ENCODE measurements around the gene CYBA. TPM values are rescaled to one million over a fixed set of nuclear protein-coding genes. Genes with fewer than 3 reads are reported as not detected.

Gene CYBA
- total and polyA plus RNA-seq, 9 of the 15 experiments (the other 6 are each of a cell fraction or from before 2014, with no cell fraction given), result 0.34 to 683 (median 93.0) TPM

GRCh38 chr16:88599825-88600538 lies 50.9 kb downstream of the CYBA start:
- POLR2A ChIA-PET, result interaction anchor here (1.0 kb wide), 1 partner anchor 17 kb away, joined by 3 read pairs; no protein-coding TSS in a partner anchor
- Histone ChIP-seq H3K79me2 (ENCODE audit: control insufficient read depth, insufficient read depth, low read length) (peaks cover 3% of the 10 kb centered on the region; the same call in 1 of the 3 replicates), H2AFZ (ENCODE audit: low read depth, low read length) (no peak overlapping the region), H3K27ac (ENCODE audit: extremely low read depth, low read depth, low read length) (no peak overlapping the region), H3K9ac (ENCODE audit: insufficient read depth in 1 of 2, low read depth in 2 of 2, low read length in 2 of 2) (peak overlapping the region in 1 of 2 experiments; percentile 14; a peak in 1 of 4 replicates), H4K20me1 (replicated peaks; ENCODE audit: control insufficient read depth, insufficient read depth, low read length) (no peaks in the 10 kb centered on the region), H3K36me3 (ENCODE audit: control insufficient read depth, insufficient read depth, low read length) (peaks cover 77% of the 10 kb centered on the region), H3K27me3 (ENCODE audit: control insufficient read depth in 2 of 2, insufficient read depth in 2 of 2, low read length in 2 of 2) (no peaks in the 10 kb centered on the region), H3K9me1 (ENCODE audit: control insufficient read depth, insufficient read depth, low read length) (no peaks in the 10 kb centered on the region), H3K4me1 (replicated peaks in 1 of 2; ENCODE audit: control insufficient read depth in 2 of 2, insufficient read depth in 2 of 2, low read length in 2 of 2) (peaks cover 0 to 6% of the 10 kb centered on the region in 2 experiments; a peak in 1 of 5 replicates), H3K4me2 (ENCODE audit: insufficient read depth, low read length) (no peak overlapping the region), H3K9me3 (replicated peaks; ENCODE audit: control insufficient read depth, insufficient read depth, low read depth, low read length) (no peaks in the 10 kb centered on the region), H3K4me3 (no peak overlapping the region)
- TF ChIP-seq IRF9 (tag; IDR thresholded peaks at IDR 0.05) (peak; percentile 73), CEBPB (tag; IDR thresholded peaks at IDR 0.05) (peak; percentile 98), RBM22 (IDR thresholded peaks at IDR 0.05; ENCODE audit: low read depth, low read length, poor library complexity, severe bottlenecking) (no peak), CEBPG (CRISPR knock-in tag; IDR thresholded peaks at IDR 0.05) (peak; percentile 86), CEBPG (tag; conservative IDR thresholded peaks at IDR 0.05 in 1 of 2, IDR thresholded peaks at IDR 0.05 in 1 of 2) (peak; percentile 68 to 94), SMARCC2 (IDR thresholded peaks at IDR 0.05; ENCODE audit: low read depth) (no peak)
- intact Hi-C loops (cut with micrococcal nuclease) (no loop called here), in situ Hi-C loops (cut with MboI) (no loop called here)
- WGBS (ENCODE audit: insufficient coverage, low coverage, missing lambda C conversion rate), result 97% methylated on average over 24 of the region's 25 CpGs
- CTCF ChIA-PET (ENCODE audit: low intra/inter-chr PET ratio), result no interaction called here
- no TSS peak for BruUV-seq (replicated peaks)
- DNase-seq (ENCODE audit: extremely low read depth in 1 of 4, low spot score in 3 of 4) (no peak), FAIRE-seq (no peak), ATAC-seq (no peak)
